ENCODE measurements around the gene FBN2.

DNA sequence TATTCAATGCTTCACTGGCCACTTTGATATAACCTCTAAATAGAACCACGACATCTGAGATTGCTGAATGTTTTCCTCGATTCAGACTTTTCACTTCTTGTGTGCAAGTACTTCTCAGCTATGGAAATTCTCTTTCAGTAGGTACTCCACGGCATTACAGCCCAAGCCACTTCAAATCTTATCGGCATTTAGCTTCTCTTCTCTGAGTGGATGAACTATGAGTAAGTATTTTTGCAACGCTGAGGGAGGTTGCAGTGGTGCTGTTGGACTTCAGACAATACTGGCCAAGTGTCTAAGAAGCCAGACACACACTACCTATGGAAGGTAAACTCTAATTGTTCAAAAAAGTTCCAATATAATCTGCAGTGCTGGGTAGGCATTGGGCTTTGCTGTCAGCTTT is 60.1 kb downstream of the FBN2 start:
- TF ChIP-seq, protein P1, sequence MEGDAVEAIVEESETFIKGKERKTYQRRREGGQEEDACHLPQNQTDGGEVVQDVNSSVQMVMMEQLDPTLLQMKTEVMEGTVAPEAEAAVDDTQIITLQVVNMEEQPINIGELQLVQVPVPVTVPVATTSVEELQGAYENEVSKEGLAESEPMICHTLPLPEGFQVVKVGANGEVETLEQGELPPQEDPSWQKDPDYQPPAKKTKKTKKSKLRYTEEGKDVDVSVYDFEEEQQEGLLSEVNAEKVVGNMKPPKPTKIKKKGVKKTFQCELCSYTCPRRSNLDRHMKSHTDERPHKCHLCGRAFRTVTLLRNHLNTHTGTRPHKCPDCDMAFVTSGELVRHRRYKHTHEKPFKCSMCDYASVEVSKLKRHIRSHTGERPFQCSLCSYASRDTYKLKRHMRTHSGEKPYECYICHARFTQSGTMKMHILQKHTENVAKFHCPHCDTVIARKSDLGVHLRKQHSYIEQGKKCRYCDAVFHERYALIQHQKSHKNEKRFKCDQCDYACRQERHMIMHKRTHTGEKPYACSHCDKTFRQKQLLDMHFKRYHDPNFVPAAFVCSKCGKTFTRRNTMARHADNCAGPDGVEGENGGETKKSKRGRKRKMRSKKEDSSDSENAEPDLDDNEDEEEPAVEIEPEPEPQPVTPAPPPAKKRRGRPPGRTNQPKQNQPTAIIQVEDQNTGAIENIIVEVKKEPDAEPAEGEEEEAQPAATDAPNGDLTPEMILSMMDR (IDR thresholded peaks at IDR 0.05): no peak
- no peak for TF ChIP-seq POLR2A (IDR thresholded peaks at IDR 0.05)
